GM12891 (cell line): ENCODE data around the gene BLM.

Source experiments
- POLR2A ChIP-seq: IDR thresholded peaks from 2 replicates; pipeline ENCODE4 v1.6.1; 2011; ENCODE audit warnings: low read depth, low read length, control low read depth
- POLR2AphosphoS5 ChIP-seq: IDR thresholded peaks from 2 replicates; pipeline ENCODE4 v1.6.1; 2011; ENCODE audit warnings: low read depth, low read length, control low read depth
- TAF1 ChIP-seq: IDR thresholded peaks from 2 replicates; pipeline ENCODE4 v1.6.1; 2011; ENCODE audit warnings: low read depth, low read length, control low read depth

- no peak for TF ChIP-seq TAF1
- TF ChIP-seq POLR2AphosphoS5, result no peak
- TF ChIP-seq POLR2A, result no peak
Observed at GRCh38 chr15:90706394-90707327, 10.5 kb upstream of the BLM start.
